GM13977 (cell line): ENCODE results near the gene PHF21B.

Experiments used
- DNase-seq: peaks from one replicate; pipeline ENCODE4 v3.0.0; 2012; ENCODE audit warnings: low spot score
- in situ Hi-C: fragments of 300-500 bp; cut with MboI; formaldehyde crosslinking; loops from one replicate; pipeline ENCODE4 v1.12.0; 2022; ENCODE audit warnings: low sequenced_read_pairs, low pct_unique_long_range_greater_than_20kb, mixed read lengths, inconsistent platforms; ENCODE audit not compliant: unreplicated experiment
- TF ChIP-seq, protein P1 (sequence below): IDR thresholded peaks from 2 replicates; pipeline ENCODE4 v1.5.1; 2012; ENCODE audit warnings: mild to moderate bottlenecking, control low read depth; ENCODE audit not compliant: insufficient read depth; ENCODE audit errors: extremely low read depth, missing control alignments

PHF21B gene

GRCh38 chr22:44847380-44847779 is 162.4 kb downstream of the PHF21B start:
- DNase-seq: no peak
- TF ChIP-seq, protein P1, sequence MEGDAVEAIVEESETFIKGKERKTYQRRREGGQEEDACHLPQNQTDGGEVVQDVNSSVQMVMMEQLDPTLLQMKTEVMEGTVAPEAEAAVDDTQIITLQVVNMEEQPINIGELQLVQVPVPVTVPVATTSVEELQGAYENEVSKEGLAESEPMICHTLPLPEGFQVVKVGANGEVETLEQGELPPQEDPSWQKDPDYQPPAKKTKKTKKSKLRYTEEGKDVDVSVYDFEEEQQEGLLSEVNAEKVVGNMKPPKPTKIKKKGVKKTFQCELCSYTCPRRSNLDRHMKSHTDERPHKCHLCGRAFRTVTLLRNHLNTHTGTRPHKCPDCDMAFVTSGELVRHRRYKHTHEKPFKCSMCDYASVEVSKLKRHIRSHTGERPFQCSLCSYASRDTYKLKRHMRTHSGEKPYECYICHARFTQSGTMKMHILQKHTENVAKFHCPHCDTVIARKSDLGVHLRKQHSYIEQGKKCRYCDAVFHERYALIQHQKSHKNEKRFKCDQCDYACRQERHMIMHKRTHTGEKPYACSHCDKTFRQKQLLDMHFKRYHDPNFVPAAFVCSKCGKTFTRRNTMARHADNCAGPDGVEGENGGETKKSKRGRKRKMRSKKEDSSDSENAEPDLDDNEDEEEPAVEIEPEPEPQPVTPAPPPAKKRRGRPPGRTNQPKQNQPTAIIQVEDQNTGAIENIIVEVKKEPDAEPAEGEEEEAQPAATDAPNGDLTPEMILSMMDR: no peak
- in situ Hi-C loops: no loop called here

GRCh38 chr22:44846726-44847275 is 163.0 kb downstream of the PHF21B start:
- in situ Hi-C loops: no loop called here

DNA sequence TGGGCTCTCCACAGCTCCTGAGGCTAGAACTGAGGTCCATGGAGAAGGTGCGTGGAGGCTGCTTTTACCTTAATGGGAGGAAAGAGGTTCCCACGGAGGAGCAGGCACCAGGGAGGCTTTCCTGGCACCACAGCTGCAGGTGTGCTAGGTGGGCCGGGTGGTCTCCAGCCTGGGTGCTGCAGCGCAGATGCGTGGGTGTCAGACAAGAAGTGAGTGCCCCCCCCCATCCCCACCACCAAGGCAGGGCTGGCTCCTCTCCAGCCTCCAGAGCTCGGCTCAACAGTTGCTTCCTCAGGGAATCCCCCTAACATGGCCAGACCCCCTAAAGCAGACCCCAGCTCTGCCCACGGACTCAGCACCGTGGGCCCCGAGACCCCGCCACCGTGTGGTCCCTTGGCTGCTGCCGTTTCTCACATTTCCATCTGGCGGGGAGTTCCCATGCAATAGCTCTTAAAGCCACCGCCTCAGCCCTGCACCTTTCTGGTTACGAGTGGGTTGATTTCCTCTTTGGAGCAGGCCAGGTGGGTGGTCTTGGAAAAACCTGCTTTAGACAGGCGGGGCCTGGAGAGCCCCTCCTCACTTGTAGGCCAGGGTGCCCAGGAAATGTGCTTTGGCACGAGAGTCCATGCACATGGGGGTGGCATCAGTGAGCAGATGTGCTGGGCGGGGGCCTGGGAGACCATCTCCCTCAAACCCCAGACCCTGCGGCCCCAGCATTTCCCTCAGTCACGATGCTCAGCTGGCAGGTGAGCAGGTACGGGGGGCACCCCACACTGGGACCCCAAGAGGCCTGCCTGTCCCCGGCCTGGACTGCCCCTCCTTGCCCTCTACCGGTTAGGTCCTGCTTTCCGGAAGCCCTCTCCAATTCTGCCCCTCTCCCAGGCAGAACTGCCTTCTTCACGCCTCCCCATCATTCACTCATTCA is 163.7 kb downstream of the PHF21B start:
- TF ChIP-seq, protein P1: no peak
- in situ Hi-C loops: no loop called here
- DNase-seq: no peak

More at GRCh38 chr22:44846726-44847275, 163.0 kb downstream of the PHF21B start:
- no peak for DNase-seq
- TF ChIP-seq, protein P1: no peak

DNA sequence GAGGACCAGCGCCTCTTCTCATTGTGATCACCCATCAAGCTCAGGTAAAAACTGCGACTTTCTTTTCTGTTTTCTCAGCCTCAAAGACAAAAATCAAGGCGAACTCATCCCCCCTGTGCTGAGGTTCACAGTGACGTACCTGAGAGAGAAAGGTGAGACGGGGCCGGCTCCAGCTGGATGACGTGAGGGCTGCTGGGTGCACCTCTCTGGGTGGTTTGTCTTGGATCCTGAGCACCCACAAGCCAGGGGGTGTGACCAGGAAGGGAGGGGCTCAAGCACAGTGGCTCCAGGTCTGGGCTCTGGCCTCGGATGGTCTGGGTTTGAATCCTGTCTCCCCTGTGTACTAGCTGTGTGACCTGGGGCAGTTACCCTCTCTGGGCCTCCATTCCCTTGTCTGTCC is 164.6 kb downstream of the PHF21B start:
- in situ Hi-C loops: no loop called here
- TF ChIP-seq, protein P1: no peak
- no peak for DNase-seq

GRCh38 chr22:44842417-44842816 is 167.4 kb downstream of the PHF21B start:
- in situ Hi-C loops: no loop called here
- TF ChIP-seq, protein P1: no peak
- no peak for DNase-seq

GRCh38 chr22:44840611-44841322 is 169.0 kb downstream of the PHF21B start:
- TF ChIP-seq, protein P1: no peak
- in situ Hi-C loops: no loop called here
- DNase-seq: no peak
